SK-N-SH (cell line): Measurements from ENCODE around the gene PUS3. TPM values are rescaled to one million over a fixed set of nuclear protein-coding genes. Genes with fewer than 3 reads are reported as not detected.

Experiments
- CTCF ChIA-PET: fragments of 300-600, 350-600 bp; formaldehyde crosslinking; extraction: SDS; loops from one replicate; lab custom pipeline; 2021; lab: Yijun Ruan, JAX
- POLR2A ChIA-PET: fragments of 350-600 bp; sonication (Branson Sonifier 250); formaldehyde crosslinking; extraction: SDS; loops from one replicate; lab custom pipeline; 2020; ENCODE audit warnings: antibody characterized with exemption, inconsistent platforms; lab: Yijun Ruan, JAX
- DNase-seq: peaks from one replicate; pipeline ENCODE4 v3.0.0; 2012
- H2AFZ ChIP-seq: fragments of 200-600 bp; sonication (generic); 2 replicates; pipeline ENCODE4 v1.8.1; 2016; ENCODE audit warnings: antibody characterized with exemption, mild to moderate bottlenecking, low read depth
- H3F3A ChIP-seq: fragments of 200-600 bp; sonication (generic); replicated peaks from 2 replicates; pipeline ENCODE3; 2016; ENCODE audit warnings: antibody characterized with exemption, mild to moderate bottlenecking; ENCODE audit not compliant: insufficient read depth
- H3K27ac ChIP-seq, 2 experiments: fragments of 200-500 bp in 1 of 2; fragments of 200-600 bp in 1 of 2; sonication (Bioruptor generic) in 1 of 2; sonication (generic), shearing (Covaris generic) in 1 of 2; 2 replicates each; pipeline versions ENCODE4 v1.5.1 to v1.6.1; 2014 to 2016; ENCODE audit warnings: low read depth in 2 of 2, inconsistent platforms in 1 of 2, low read length in 1 of 2, mild to moderate bottlenecking in 1 of 2, mixed read lengths in 1 of 2
- H3K27me3 ChIP-seq: fragments of 200-600 bp; sonication (generic), shearing (Covaris generic); 2 replicates; pipeline ENCODE4 v1.6.1; 2016; ENCODE audit warnings: mixed run types; ENCODE audit not compliant: insufficient read depth
- H3K36me3 ChIP-seq, 2 experiments: fragments of 200-500 bp in 1 of 2; fragments of 200-600 bp in 1 of 2; sonication (Bioruptor generic) in 1 of 2; sonication (generic) in 1 of 2; replicated peaks in 1 of 2; 2 replicates each; pipeline versions ENCODE3 to v1.5.1; 2014 to 2016; ENCODE audit warnings: low read length in 1 of 2, mild to moderate bottlenecking in 1 of 2; ENCODE audit not compliant: insufficient read depth in 2 of 2, control insufficient read depth in 1 of 2
- H3K4me1 ChIP-seq, 2 experiments: fragments of 200-500 bp in 1 of 2; fragments of 200-600 bp in 1 of 2; sonication (Bioruptor generic) in 1 of 2; sonication (generic), shearing (Covaris generic) in 1 of 2; 2 replicates each; pipeline versions ENCODE4 v1.5.1 to v1.6.1; 2014 to 2016; ENCODE audit warnings: low read depth in 1 of 2, low read length in 1 of 2, mixed run types in 1 of 2; ENCODE audit not compliant: insufficient read depth in 2 of 2, control insufficient read depth in 1 of 2
- H3K4me2 ChIP-seq: fragments of 200-600 bp; sonication (generic), shearing (Covaris generic); 2 replicates; pipeline ENCODE4 v1.6.1; 2017; ENCODE audit warnings: mixed run types
- H3K4me3 ChIP-seq, 2 experiments: fragments of 200-500 bp in 1 of 2; fragments of 200-600 bp in 1 of 2; sonication (Bioruptor generic) in 1 of 2; sonication (generic), shearing (Covaris generic) in 1 of 2; 2 replicates each; pipeline versions ENCODE4 v1.5.1 to v1.8.1; 2014 to 2016; ENCODE audit warnings: low read depth in 2 of 2, inconsistent platforms in 1 of 2, low read length in 1 of 2, mild to moderate bottlenecking in 1 of 2, mixed read lengths in 1 of 2, moderate library complexity in 1 of 2
- H3K79me2 ChIP-seq: fragments of 200-600 bp; sonication (generic); 2 replicates; pipeline ENCODE4 v1.8.1; 2017; ENCODE audit warnings: mild to moderate bottlenecking; ENCODE audit not compliant: insufficient read depth
- H3K9ac ChIP-seq: fragments of 200-600 bp; sonication (generic); 2 replicates; pipeline ENCODE4 v1.6.1; 2017; ENCODE audit warnings: mixed run types
- H3K9me2 ChIP-seq: fragments of 200-600 bp; sonication (generic); 2 replicates; pipeline ENCODE4 v1.6.1; 2017; ENCODE audit warnings: mixed run types
- H3K9me3 ChIP-seq: fragments of 200-600 bp; sonication (generic); 2 replicates; pipeline ENCODE4 v1.6.1; 2017; ENCODE audit warnings: mixed run types, mild to moderate bottlenecking, moderate library complexity
- H4K20me1 ChIP-seq: fragments of 200-600 bp; sonication (generic); 2 replicates; pipeline ENCODE4 v1.6.1; 2017; ENCODE audit warnings: mild to moderate bottlenecking, mixed run types; ENCODE audit not compliant: insufficient read depth
- CHD2 ChIP-seq: fragments of 150-350 bp; IDR thresholded peaks from 2 replicates; pipeline ENCODE4 v1.6.1; 2018; ENCODE audit warnings: low read length; ENCODE audit not compliant: partially characterized antibody
- EP300 ChIP-seq, 2 experiments: IDR thresholded peaks; 2 replicates each; pipeline versions ENCODE4 v1.4.0 to v1.6.1; 2012; ENCODE audit warnings: borderline replicate concordance in 1 of 2, low read depth in 1 of 2, low read length in 1 of 2
- FOSL2 ChIP-seq: IDR thresholded peaks from 2 replicates; pipeline ENCODE4 v1.4.0; 2012; ENCODE audit warnings: low read depth, mild to moderate bottlenecking, moderate library complexity, borderline replicate concordance
- GABPA ChIP-seq: IDR thresholded peaks from 2 replicates; pipeline ENCODE4 v1.4.0; 2012; ENCODE audit warnings: low read depth, mild to moderate bottlenecking
- GATA2 ChIP-seq: sonication (generic); formaldehyde crosslinking; IDR thresholded peaks from 2 replicates; pipeline ENCODE4 v1.5.0; 2020; ENCODE audit warnings: mild to moderate bottlenecking, missing genetic modification reagents
- IRF3 ChIP-seq: fragments of 150-350 bp; IDR thresholded peaks from 2 replicates; pipeline ENCODE4 v1.6.1; 2016; ENCODE audit warnings: mild to moderate bottlenecking, low read depth, low read length
- RXRA ChIP-seq: IDR thresholded peaks from 2 replicates; pipeline ENCODE4 v1.4.0; 2012; ENCODE audit warnings: low read depth, mild to moderate bottlenecking, borderline replicate concordance
- TAF1 ChIP-seq: IDR thresholded peaks from 2 replicates; pipeline ENCODE4 v1.6.1; 2012; ENCODE audit warnings: low read depth, mild to moderate bottlenecking, low read length, moderate library complexity, borderline replicate concordance
- USF2 ChIP-seq: fragments of 150-350 bp; IDR thresholded peaks from 2 replicates; pipeline ENCODE4 v1.6.1; 2017; ENCODE audit warnings: antibody characterized with exemption, low read length, low read depth, borderline replicate concordance
- ZBTB33 ChIP-seq: IDR thresholded peaks from 2 replicates; pipeline ENCODE4 v1.4.0; 2012; ENCODE audit warnings: low read depth, borderline replicate concordance
- WGBS: methylation state at CpG from one replicate; pipeline ENCODE4 v1.1.6; 2017; ENCODE audit warnings: low lambda C conversion rate; 5-methylcytosine and 5-hydroxymethylcytosine counted together
- polyA plus RNA-seq, 3 experiments: library from polyadenylated mRNA; depleted of rRNA; stranded (reverse); fragments of >200 nt; gene quantifications; 2 replicates each; pipeline ENCODE4 v1.2.3, GENCODE V29; 2012

PUS3 gene
- polyA plus RNA-seq, 1 of the 3 experiments (the other 2 are of a cell fraction): 7.0 TPM

- peaks cover 0 to 26% of the 10 kb centered on the region in 2 experiments; a peak in 2 of 4 replicates for H3K4me1 ChIP-seq
- no peaks in the 10 kb centered on the region for H4K20me1 ChIP-seq
- no peaks in the 10 kb centered on the region for H3F3A ChIP-seq
- no peaks in the 10 kb centered on the region for H3K9me2 ChIP-seq
- TF ChIP-seq FOSL2 (no peak), GATA2 (no peak), RXRA (no peak), CHD2 (no peak), IRF3 (no peak), TAF1 (no peak), USF2 (no peak), ZBTB33 (no peak)
- TF ChIP-seq, all 33 proteins: peak for 0
- DNase-seq: no peak
- POLR2A ChIA-PET: no interaction called here
- 84% methylated on average over 3 of the region's 4 CpGs for WGBS
- no peaks in the 10 kb centered on the region for H3K36me3 ChIP-seq
- H3K79me2 ChIP-seq: no peaks in the 10 kb centered on the region
- H3K27me3 ChIP-seq: no peaks in the 10 kb centered on the region
- H3K4me2 ChIP-seq: no peak overlapping the region
- CTCF ChIA-PET: interaction anchor here (0.8 to 5.0 kb wide), 5 partner anchors 11 to 122 kb away, joined by 3 to 31 read pairs (median 9); partner anchors contain the start of gene CDON
- no peaks in the 10 kb centered on the region for H3K9me3 ChIP-seq
- no peak overlapping the region for H3K27ac ChIP-seq
- no peak overlapping the region for H3K9ac ChIP-seq
- no peak overlapping the region for H2AFZ ChIP-seq
- no peak overlapping the region for H3K4me3 ChIP-seq
Measured at GRCh38 chr11:125939081-125939521, 36.1 kb upstream of the PUS3 start.

GRCh38 chr11:125938418-125938817 lies 35.4 kb upstream of the PUS3 start:
- Histone ChIP-seq H3K27ac (no peak overlapping the region), H3F3A (no peaks in the 10 kb centered on the region), H3K4me2 (no peak overlapping the region), H3K79me2 (no peaks in the 10 kb centered on the region), H3K9me3 (no peaks in the 10 kb centered on the region), H3K4me3 (no peak overlapping the region), H3K36me3 (no peaks in the 10 kb centered on the region), H2AFZ (peak overlapping the region; percentile 26; the same call in 1 of the 2 replicates), H3K4me1 (peaks cover 0 to 29% of the 10 kb centered on the region in 2 experiments; a peak in 2 of 4 replicates), H3K9me2 (no peaks in the 10 kb centered on the region), H3K27me3 (no peaks in the 10 kb centered on the region), H4K20me1 (no peaks in the 10 kb centered on the region), H3K9ac (no peak overlapping the region)
- TF ChIP-seq EP300 (IDR thresholded peaks at IDR 0.05; ENCODE audit: borderline replicate concordance in 1 of 2, low read depth in 1 of 2, low read length in 1 of 2): no peak
- peak; percentile 47 for TF ChIP-seq GABPA
- CTCF ChIA-PET: interaction anchor here (0.6 to 5.0 kb wide), 6 partner anchors 12 to 177 kb away, joined by 3 to 31 read pairs (median 6); partner anchors contain the start of gene CDON
- 86% methylated on average over 5 of the region's 5 CpGs for WGBS
- POLR2A ChIA-PET: no interaction called here
- DNase-seq: no peak
